H1 (cell line): ENCODE data around the gene RETREG3. TPM values are rescaled to one million over a fixed set of nuclear protein-coding genes. Genes with fewer than 3 reads are reported as not detected.

Experiments used
- CTCF ChIA-PET: fragments of 300-600 bp; sonication (Branson Sonifier 250); formaldehyde crosslinking; loops from one replicate; lab custom pipeline; 2021; ENCODE audit not compliant: partially characterized antibody; lab: Charles Lee
- POLR2A ChIA-PET: fragments of 300-600 bp; sonication (Branson Sonifier 250); formaldehyde crosslinking; loops from one replicate; lab custom pipeline; 2021; ENCODE audit warnings: inconsistent platforms; ENCODE audit not compliant: partially characterized antibody; lab: Charles Lee
- DNase-seq, 2 experiments: peaks; one replicate each; pipeline versions ENCODE4 v3.0.0 to v3.0.0-alpha.2; 2010 to 2022; ENCODE audit warnings: low spot score in 2 of 2, low read depth in 1 of 2, mixed read lengths in 1 of 2
- FAIRE-seq: peaks from 2 replicates; lab custom pipeline; 2011; peaks lifted over from hg19 to GRCh38; lab: Jason Lieb, UNC
- H2AFZ ChIP-seq: 2 replicates; pipeline ENCODE4 v1.8.1; 2012; ENCODE audit warnings: low read length, inconsistent platforms
- H2AK5ac ChIP-seq: 2 replicates; pipeline ENCODE4 v1.6.1; 2013; ENCODE audit warnings: low read depth, low read length
- H2BK120ac ChIP-seq: replicated peaks from 2 replicates; pipeline ENCODE3; 2013; ENCODE audit warnings: low read depth, low read length, inconsistent platforms
- H2BK12ac ChIP-seq: 2 replicates; pipeline ENCODE4 v1.6.1; 2013; ENCODE audit warnings: low read depth, low read length
- H2BK15ac ChIP-seq: 2 replicates; pipeline ENCODE4 v1.6.1; 2013; ENCODE audit warnings: low read length
- H2BK20ac ChIP-seq: 2 replicates; pipeline ENCODE4 v1.6.1; 2013; ENCODE audit warnings: low read length
- H2BK5ac ChIP-seq: 2 replicates; pipeline ENCODE4 v1.6.1; 2013; ENCODE audit warnings: low read depth, low read length
- H3K14ac ChIP-seq: 2 replicates; pipeline ENCODE4 v1.6.1; 2013; ENCODE audit warnings: inconsistent platforms; ENCODE audit not compliant: insufficient read length
- H3K18ac ChIP-seq: 2 replicates; pipeline ENCODE4 v1.6.1; 2013; ENCODE audit warnings: low read length; ENCODE audit errors: extremely low read depth
- H3K23ac ChIP-seq: 2 replicates; pipeline ENCODE4 v1.6.1; 2013; ENCODE audit warnings: inconsistent platforms; ENCODE audit not compliant: insufficient read length
- H3K23me2 ChIP-seq: 2 replicates; pipeline ENCODE4 v1.6.1; 2013; ENCODE audit warnings: low read depth, low read length
- H3K27ac ChIP-seq: 2 replicates; pipeline ENCODE4 v1.6.1; 2011; ENCODE audit warnings: low read depth, low read length, inconsistent platforms
- H3K27me3 ChIP-seq, 4 experiments: replicated peaks in 1 of 4; 1 replicate in 1 of 4; 2 replicates in 3 of 4; pipeline versions ENCODE4 v1.6.1 to v1.8.1; 2011 to 2013; ENCODE audit warnings: low read length in 3 of 4, mild to moderate bottlenecking in 3 of 4, inconsistent platforms in 2 of 4, mixed read lengths in 2 of 4, moderate library complexity in 1 of 4; ENCODE audit not compliant: control insufficient read depth in 3 of 4, insufficient read depth in 3 of 4; ENCODE audit errors: extremely low read depth in 1 of 4
- H3K36me3 ChIP-seq, 4 experiments: 2 replicates each; pipeline versions ENCODE4 v1.6.1 to v1.8.1; 2011 to 2013; ENCODE audit warnings: mild to moderate bottlenecking in 4 of 4, low read length in 3 of 4, moderate library complexity in 2 of 4, control low read depth in 1 of 4, inconsistent platforms in 1 of 4; ENCODE audit not compliant: insufficient read depth in 4 of 4, control insufficient read depth in 2 of 4
- H3K4ac ChIP-seq: replicated peaks from 2 replicates; pipeline ENCODE3; 2013; ENCODE audit warnings: low read length, low read depth, mixed read lengths, inconsistent platforms; ENCODE audit not compliant: insufficient read length
- H3K4me1 ChIP-seq, 4 experiments: replicated peaks in 1 of 4; 1 replicate in 1 of 4; 2 replicates in 3 of 4; pipeline versions ENCODE4 v1.6.1 to v1.8.1; 2011 to 2013; ENCODE audit warnings: low read length in 3 of 4, inconsistent platforms in 2 of 4, mixed read lengths in 1 of 4; ENCODE audit not compliant: insufficient read depth in 4 of 4, control insufficient read depth in 3 of 4
- H3K4me2 ChIP-seq, 2 experiments: 2 replicates each; pipeline versions ENCODE4 v1.6.1 to v1.8.1; 2011 to 2013; ENCODE audit warnings: low read depth in 2 of 2, low read length in 2 of 2, control low read depth in 1 of 2, inconsistent platforms in 1 of 2, mild to moderate bottlenecking in 1 of 2; ENCODE audit not compliant: insufficient read depth in 1 of 2
- H3K4me3 ChIP-seq, 4 experiments: fragments of 200-600, 300-600 bp in 1 of 4; sonication (generic), shearing (Covaris generic), sonication (Bioruptor Twin) in 1 of 4; 2 replicates each; pipeline versions ENCODE4 v1.5.1 to v1.8.1; 2011 to 2016; ENCODE audit warnings: low read length in 4 of 4, low read depth in 3 of 4, control low read depth in 2 of 4, inconsistent platforms in 2 of 4, mild to moderate bottlenecking in 2 of 4, mixed read lengths in 1 of 4, moderate library complexity in 1 of 4; ENCODE audit not compliant: insufficient read depth in 2 of 4; ENCODE audit errors: extremely low read depth in 1 of 4
- H3K56ac ChIP-seq: replicated peaks from 2 replicates; pipeline ENCODE3; 2013; ENCODE audit warnings: low read depth, mild to moderate bottlenecking, mixed read lengths, low read length, inconsistent platforms; ENCODE audit not compliant: insufficient read length
- H3K79me1 ChIP-seq: 2 replicates; pipeline ENCODE4 v1.6.1; 2013; ENCODE audit warnings: low read depth, low read length, control low read depth
- H3K79me2 ChIP-seq, 2 experiments: 2 replicates each; pipeline versions ENCODE4 v1.6.1 to v1.8.1; 2012 to 2013; ENCODE audit warnings: low read length in 2 of 2, mild to moderate bottlenecking in 2 of 2, inconsistent platforms in 1 of 2; ENCODE audit not compliant: insufficient read depth in 2 of 2, control insufficient read depth in 1 of 2
- H3K9ac ChIP-seq, 4 experiments: replicated peaks in 1 of 4; 1 replicate in 1 of 4; 2 replicates in 3 of 4; pipeline versions ENCODE4 v1.6.1 to v1.8.1; 2011 to 2013; ENCODE audit warnings: low read depth in 3 of 4, low read length in 3 of 4, control low read depth in 2 of 4, mild to moderate bottlenecking in 2 of 4, moderate library complexity in 2 of 4, inconsistent platforms in 1 of 4; ENCODE audit errors: extremely low read depth in 1 of 4
- H3K9me3 ChIP-seq, 2 experiments: 2 replicates each; pipeline versions ENCODE4 v1.6.1 to v1.8.1; 2012 to 2013; ENCODE audit warnings: mild to moderate bottlenecking in 2 of 2, moderate library complexity in 2 of 2, control low read depth in 1 of 2, inconsistent platforms in 1 of 2, low read depth in 1 of 2, low read length in 1 of 2, mixed read lengths in 1 of 2; ENCODE audit not compliant: insufficient read depth in 2 of 2
- H4K20me1 ChIP-seq, 2 experiments: replicated peaks in 1 of 2; 2 replicates each; pipeline versions ENCODE3 to v1.8.1; 2011 to 2013; ENCODE audit warnings: inconsistent platforms in 2 of 2, low read length in 2 of 2, mild to moderate bottlenecking in 1 of 2; ENCODE audit not compliant: insufficient read depth in 2 of 2, control insufficient read depth in 1 of 2
- H4K5ac ChIP-seq: 2 replicates; pipeline ENCODE4 v1.6.1; 2013; ENCODE audit warnings: low read length, low read depth, mixed read lengths, inconsistent platforms; ENCODE audit not compliant: insufficient read length
- H4K8ac ChIP-seq: 2 replicates; pipeline ENCODE4 v1.8.0; 2013; ENCODE audit warnings: mild to moderate bottlenecking, moderate library complexity, low read length, inconsistent platforms; ENCODE audit not compliant: insufficient read depth; ENCODE audit errors: extremely low read depth
- H4K91ac ChIP-seq: replicated peaks from 2 replicates; pipeline ENCODE3; 2013; ENCODE audit warnings: low read length, mixed read lengths, inconsistent platforms; ENCODE audit not compliant: insufficient read length
- EGR1 ChIP-seq: IDR thresholded peaks from 2 replicates; pipeline ENCODE4 v1.6.1; 2011; ENCODE audit warnings: low read depth, low read length, borderline replicate concordance
- TAF1 ChIP-seq: IDR thresholded peaks from 2 replicates; pipeline ENCODE4 v1.6.1; 2011; ENCODE audit warnings: mild to moderate bottlenecking, low read depth, low read length
- WGBS, 2 experiments: shearing (Covaris generic) in 1 of 2; methylation state at CpG; one replicate each; pipeline versions ENCODE4 v1.1.6 to v1.1.7; 2013 to 2015; ENCODE audit warnings: low lambda C conversion rate in 2 of 2, mixed read lengths in 2 of 2, inconsistent platforms in 1 of 2, low coverage in 1 of 2, missing lambda C conversion rate in 1 of 2; ENCODE audit not compliant: insufficient replicate concordance in 2 of 2, insufficient coverage in 1 of 2, insufficient read length in 1 of 2; ENCODE audit errors: extremely low coverage in 1 of 2, missing lambda C conversion rate in 1 of 2; 5-methylcytosine and 5-hydroxymethylcytosine counted together
- polyA plus RNA-seq, 7 experiments: library from polyadenylated mRNA; depleted of rRNA in 3 of 7; stranded (reverse) in 5 of 7; unstranded in 2 of 7; fragments of >200 nt in 5 of 7; fragments of 200-250 nt in 2 of 7; gene quantifications; 1 replicate in 5 of 7; 2 replicates in 1 of 7; 4 replicates in 1 of 7; pipeline versions ENCODE4 v1.2.1 to v1.2.3, GENCODE V29; 2011 to 2013; ENCODE audit warnings: missing spikeins in 2 of 7, mixed read lengths in 2 of 7
- total RNA-seq: library from RNA; stranded (reverse); fragmentation: NEBNext Ultra II Directional; extraction: Animal tissue kit (Norgen Biotek cat#: 25700); gene quantifications from 2 replicates; pipeline ENCODE4 v1.2.1, GENCODE V29; 2021

The RETREG3 gene
- total and polyA plus RNA-seq, 2 of the 8 experiments (the other 6 are each of a cell fraction or from before 2014, with no cell fraction given), result 23.7 to 42.6 TPM

DNA sequence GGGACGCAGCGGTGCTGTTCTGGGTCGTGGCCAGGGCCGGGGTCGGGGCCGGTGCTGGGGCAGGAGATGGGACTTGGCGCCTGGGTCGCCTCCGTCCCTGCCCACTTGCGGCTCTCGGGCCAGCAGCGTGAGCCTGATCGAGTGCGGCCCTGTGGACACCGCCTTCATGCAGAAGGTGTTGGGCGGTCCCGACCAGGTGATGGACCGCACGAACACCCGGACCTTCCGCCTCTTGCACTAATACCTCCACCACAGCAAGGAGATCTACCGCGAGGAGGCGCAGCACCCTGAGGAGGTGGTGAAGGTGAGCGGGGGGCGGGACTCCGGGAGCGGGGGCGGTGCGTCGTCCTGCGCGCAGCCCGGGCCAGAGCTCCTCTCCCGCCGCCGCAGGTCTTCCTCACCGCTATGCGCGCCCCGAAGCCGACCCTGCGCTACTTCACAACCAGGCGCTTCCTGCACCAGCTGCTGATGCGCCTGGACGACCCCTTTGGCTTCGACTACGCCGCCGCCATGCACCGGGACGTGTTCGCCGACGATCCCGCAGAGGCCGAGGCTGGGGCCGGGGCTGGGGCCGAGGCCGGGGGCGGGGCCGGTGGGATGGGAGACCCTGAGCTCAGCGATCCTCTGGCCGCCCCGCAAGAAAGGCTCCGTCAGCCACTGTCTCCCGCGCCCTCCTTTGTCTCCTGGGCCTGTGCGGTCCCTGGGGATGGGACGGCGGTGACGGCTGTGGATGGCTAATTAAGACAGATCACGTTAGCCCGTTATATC, 60.9 kb downstream of the RETREG3 start:
- peaks cover 0 to 4% of the 10 kb centered on the region in 2 experiments for H4K20me1 ChIP-seq
- FAIRE-seq, result no peak
- peak; percentile 98 for TF ChIP-seq EGR1
- TF ChIP-seq TAF1, result peak; percentile 62; the same call in 1 of the 2 replicates

More for the DNA sequence above, 60.9 kb downstream of the RETREG3 start:
- no peak overlapping the region for H2AFZ ChIP-seq
- DNase-seq, result peak; percentile 82 to 97
- no peaks in the 10 kb centered on the region for H3K79me2 ChIP-seq
- peak overlapping the region in 3 of 4 experiments; percentile 0 to 46 (median 31); a peak in 1 of 7 replicates for H3K9ac ChIP-seq
- ChIA-PET POLR2A (interaction anchor here (0.6 to 4.3 kb wide), 12 partner anchors 11 to 134 kb away, joined by 3 to 43 read pairs (median 4); partner anchors contain the start of genes MLX, NAGLU, PSMC3IP and RETREG3), CTCF (interaction anchor here (0.6 to 3.0 kb wide), 15 partner anchors 11 to 145 kb away, joined by 3 to 28 read pairs (median 3); partner anchors contain the start of genes MLX, NAGLU and PSMC3IP)
- peak overlapping the region; percentile 88; the same call in 1 of the 2 replicates for H2BK15ac ChIP-seq
- H3K56ac ChIP-seq, result peak overlapping the region; percentile 74
- H3K14ac ChIP-seq, result no peak overlapping the region
- no peaks in the 10 kb centered on the region for H3K9me3 ChIP-seq
- no peak overlapping the region for H2BK12ac ChIP-seq
- H3K27me3 ChIP-seq, result no peaks in the 10 kb centered on the region
- H3K4ac ChIP-seq, result peak overlapping the region; percentile 85
- no peak overlapping the region for H3K23ac ChIP-seq
- peaks cover 0 to 6% (median 1%) of the 10 kb centered on the region in 4 experiments; a peak in 4 of 8 replicates for H3K36me3 ChIP-seq
- peaks cover 2% of the 10 kb centered on the region; the same call in 1 of the 2 replicates for H3K23me2 ChIP-seq
- H2BK20ac ChIP-seq, result no peak overlapping the region
- no peak overlapping the region for H2BK120ac ChIP-seq
- H4K8ac ChIP-seq, result peak overlapping the region; percentile 81
- WGBS, 2 experiments, result 10% methylated on average over 64 of the region's 74 CpGs; no CpG with 5 or more reads in 1 of the 2 experiments
- peak overlapping the region; percentile 64 for H4K5ac ChIP-seq
- H2AK5ac ChIP-seq, result no peak overlapping the region
- no peak overlapping the region for H3K27ac ChIP-seq
- H4K91ac ChIP-seq, result peak overlapping the region; percentile 30
- peak overlapping the region; percentile 31 to 61 (median 37) for H3K4me3 ChIP-seq
- H3K4me1 ChIP-seq, result peaks cover 0 to 8% (median 7%) of the 10 kb centered on the region in 4 experiments; a peak in 5 of 7 replicates
- no peaks in the 10 kb centered on the region for H3K79me1 ChIP-seq
- H3K4me2 ChIP-seq, result peak overlapping the region; percentile 48 to 84
- H2BK5ac ChIP-seq, result peak overlapping the region; percentile 66; the same call in 1 of the 2 replicates
- H3K18ac ChIP-seq, result no peak overlapping the region; the same call in 1 of the 2 replicates
